Hepatocyte (in vitro differentiated cells): ENCODE results near the gene AQP12B.

Experiments used
- CTCF ChIP-seq: fragments of 200-600 bp; sonication (generic); IDR thresholded peaks from 2 replicates; pipeline ENCODE4 v1.5.1; 2016; ENCODE audit warnings: antibody characterized with exemption, mild to moderate bottlenecking; ENCODE audit not compliant: poor library complexity
- EZH2phosphoT487 ChIP-seq: fragments of 200-600 bp; sonication (generic); IDR thresholded peaks from one replicate; pipeline ENCODE4 v1.6.1; 2018; ENCODE audit warnings: antibody characterized with exemption, mild to moderate bottlenecking, low read depth, moderate library complexity; ENCODE audit not compliant: unreplicated experiment, severe bottlenecking

- TF ChIP-seq CTCF (no peak), EZH2phosphoT487 (no peak)
These were observed 37.2 kb upstream of the AQP12B start for GRCh38 chr2:240719676-240720545.
